Upper lobe of left lung (tissue), 4 donors: ENCODE data around the gene CHRNE.

Experiments used
- CTCF ChIP-seq, 6 experiments: fragments of 450-650 bp in 4 of 6; fragments of 200-600 bp in 2 of 6; sonication (generic) in 2 of 6; IDR thresholded peaks; one replicate each; pipeline ENCODE4 v1.5.1; 2016 to 2019; ENCODE audit warnings: antibody characterized with exemption in 6 of 6
- EP300 ChIP-seq, 4 donors: sonication (generic); formaldehyde crosslinking; IDR thresholded peaks; one replicate each; pipeline ENCODE4 v1.5.1; 2017; ENCODE audit warnings: antibody characterized with exemption in 4 of 4, control low read depth in 2 of 4
- POLR2A ChIP-seq, 4 donors: fragments of 450-650 bp; IDR thresholded peaks; one replicate each; pipeline ENCODE4 v1.5.1; 2016 to 2017; ENCODE audit warnings: antibody characterized with exemption in 4 of 4, mild to moderate bottlenecking in 2 of 4
- POLR2AphosphoS5 ChIP-seq, 2 donors: sonication (generic); formaldehyde crosslinking; IDR thresholded peaks; one replicate each; pipeline ENCODE4 v1.5.1; 2017; ENCODE audit warnings: antibody characterized with exemption in 2 of 2

GRCh38 chr17:4862720-4863119 lies 40.2 kb downstream of the CHRNE start:
- TF ChIP-seq POLR2A (IDR thresholded peaks at IDR 0.05) (no peak), CTCF (IDR thresholded peaks at IDR 0.05) (no peak), POLR2AphosphoS5 (IDR thresholded peaks at IDR 0.05) (no peak), EP300 (IDR thresholded peaks at IDR 0.05) (no peak)
